Measurements from ENCODE around the gene ARHGAP12. TPM values are rescaled to one million over a fixed set of nuclear protein-coding genes. Genes with fewer than 3 reads are reported as not detected.
"Not testable (repeated sequence)": the region's sequence is repeated elsewhere in the genome, so short reads cannot be mapped to it uniquely, and the experiment has no call there.

Gene ARHGAP12
- total RNA-seq (10 to 100 TPM; 22.6 to 28.2 TPM), total RNA-seq (57.7 to 75.3 reads per million in 2 donors)

GRCh38 chr10:31928549-31929260, at the start of gene ARHGAP12:
ARHGAP12 (minus strand) TSS chr10:31928831; CDS start chr10:31908855, 19,976 bp downstream.
- H3K4me3 Mint-ChIP-seq: peak within 1 kb of the TSS; percentile 93
- H3K9me3 ChIP-seq (ENCODE audit: control insufficient read depth, low read length, poor library complexity, severe bottlenecking): no peaks in the 10 kb centered on the region
- DNase-seq: peak; percentile 78 to 84 (median 80)
- H3K36me3 Mint-ChIP-seq (ENCODE audit: low read depth): no peaks in the 10 kb centered on the region
- H3K27me3 Mint-ChIP-seq: no peaks in the 10 kb centered on the region
- peaks cover 41% of the 10 kb centered on the region for H3K4me1 Mint-ChIP-seq
- ATAC-seq: peak; percentile 82
- peak within 1 kb of the TSS; percentile 88 for H3K27ac Mint-ChIP-seq

- no peak overlapping the region for H3K27ac Mint-ChIP-seq
- ATAC-seq (no peak), DNase-seq (no peak)
- H3K4me3 Mint-ChIP-seq: no peak overlapping the region
- peaks cover 3% of the 10 kb centered on the region for H3K36me3 Mint-ChIP-seq (ENCODE audit: low read depth)
- peaks cover 18% of the 10 kb centered on the region for H3K4me1 Mint-ChIP-seq
- no peaks in the 10 kb centered on the region for H3K9me3 ChIP-seq (ENCODE audit: control insufficient read depth, low read length, poor library complexity, severe bottlenecking)
- peaks cover 5% of the 10 kb centered on the region for H3K27me3 Mint-ChIP-seq
Measured at GRCh38 chr10:31978156-31978483, 49.5 kb upstream of the ARHGAP12 start.

- Mint-ChIP-seq H3K36me3 (ENCODE audit: low read depth) (peaks cover 3% of the 10 kb centered on the region), H3K27me3 (peaks cover 5% of the 10 kb centered on the region), H3K4me3 (peak overlapping the region; percentile 59), H3K27ac (peak overlapping the region; percentile 11), H3K4me1 (peaks cover 16% of the 10 kb centered on the region)
- ATAC-seq: peak; percentile 87
- H3K9me3 ChIP-seq (ENCODE audit: control insufficient read depth, low read length, poor library complexity, severe bottlenecking): no peaks in the 10 kb centered on the region
- no peak for DNase-seq
Measured at GRCh38 chr10:31977440-31978155, 49.0 kb upstream of the ARHGAP12 start.

- Mint-ChIP-seq H3K4me1 (peaks cover 16% of the 10 kb centered on the region), H3K27me3 (no peaks in the 10 kb centered on the region), H3K27ac (no peak overlapping the region), H3K4me3 (no peak overlapping the region), H3K36me3 (ENCODE audit: low read depth) (peaks cover 3% of the 10 kb centered on the region)
- ATAC-seq: no peak
- no peaks in the 10 kb centered on the region for H3K9me3 ChIP-seq (ENCODE audit: control insufficient read depth, low read length, poor library complexity, severe bottlenecking)
- DNase-seq: no peak
Measured at GRCh38 chr10:31975157-31975765, 46.6 kb upstream of the ARHGAP12 start.

GRCh38 chr10:31974434-31975124, 45.9 kb upstream of the ARHGAP12 start:
- Mint-ChIP-seq H3K36me3 (ENCODE audit: low read depth) (peaks cover 3% of the 10 kb centered on the region), H3K4me3 (no peak overlapping the region), H3K4me1 (peaks cover 16% of the 10 kb centered on the region), H3K27ac (no peak overlapping the region), H3K27me3 (no peaks in the 10 kb centered on the region)
- ATAC-seq (no peak), DNase-seq (no peak)
- H3K9me3 ChIP-seq (ENCODE audit: control insufficient read depth, low read length, poor library complexity, severe bottlenecking): no peaks in the 10 kb centered on the region

GRCh38 chr10:31972519-31973041, 43.9 kb upstream of the ARHGAP12 start:
- Mint-ChIP-seq H3K27ac (no peak overlapping the region), H3K4me1 (peaks cover 13% of the 10 kb centered on the region), H3K4me3 (no peak overlapping the region), H3K36me3 (ENCODE audit: low read depth) (peaks cover 3% of the 10 kb centered on the region), H3K27me3 (no peaks in the 10 kb centered on the region)
- DNase-seq: no peak
- no peak for ATAC-seq
- H3K9me3 ChIP-seq (ENCODE audit: control insufficient read depth, low read length, poor library complexity, severe bottlenecking): no peaks in the 10 kb centered on the region

GRCh38 chr10:31969847-31970246, 41.2 kb upstream of the ARHGAP12 start:
- not testable (repeated sequence) for DNase-seq; H3K4me3 Mint-ChIP-seq; H3K9me3 ChIP-seq (ENCODE audit: control insufficient read depth, low read length, poor library complexity, severe bottlenecking); ATAC-seq; H3K27me3 Mint-ChIP-seq; H3K4me1 Mint-ChIP-seq; H3K27ac Mint-ChIP-seq; H3K36me3 Mint-ChIP-seq (ENCODE audit: low read depth)

- Mint-ChIP-seq H3K27ac (no peak overlapping the region), H3K36me3 (ENCODE audit: low read depth) (no peaks in the 10 kb centered on the region), H3K4me1 (peaks cover 10% of the 10 kb centered on the region), H3K27me3 (peaks cover 9% of the 10 kb centered on the region), H3K4me3 (no peak overlapping the region)
- ATAC-seq (no peak), DNase-seq (no peak)
- no peaks in the 10 kb centered on the region for H3K9me3 ChIP-seq (ENCODE audit: control insufficient read depth, low read length, poor library complexity, severe bottlenecking)
Measured at GRCh38 chr10:31963589-31963980, 35.0 kb upstream of the ARHGAP12 start.

- DNase-seq: no peak
- Mint-ChIP-seq H3K4me3 (no peak overlapping the region), H3K36me3 (ENCODE audit: low read depth) (no peaks in the 10 kb centered on the region), H3K27ac (no peak overlapping the region), H3K27me3 (peaks cover 9% of the 10 kb centered on the region), H3K4me1 (peaks cover 10% of the 10 kb centered on the region)
- no peak for ATAC-seq
- no peaks in the 10 kb centered on the region for H3K9me3 ChIP-seq (ENCODE audit: control insufficient read depth, low read length, poor library complexity, severe bottlenecking)
Measured at GRCh38 chr10:31962826-31963588, 34.4 kb upstream of the ARHGAP12 start.

GRCh38 chr10:31961277-31962074, 32.8 kb upstream of the ARHGAP12 start:
- Mint-ChIP-seq H3K4me3 (no peak overlapping the region), H3K27ac (no peak overlapping the region), H3K36me3 (ENCODE audit: low read depth) (no peaks in the 10 kb centered on the region), H3K27me3 (peaks cover 9% of the 10 kb centered on the region), H3K4me1 (peaks cover 10% of the 10 kb centered on the region)
- DNase-seq (no peak), ATAC-seq (no peak)
- no peaks in the 10 kb centered on the region for H3K9me3 ChIP-seq (ENCODE audit: control insufficient read depth, low read length, poor library complexity, severe bottlenecking)

- DNase-seq: no peak
- Mint-ChIP-seq H3K36me3 (ENCODE audit: low read depth) (no peaks in the 10 kb centered on the region), H3K27me3 (peaks cover 9% of the 10 kb centered on the region), H3K27ac (no peak overlapping the region), H3K4me3 (no peak overlapping the region), H3K4me1 (peaks cover 10% of the 10 kb centered on the region)
- H3K9me3 ChIP-seq (ENCODE audit: control insufficient read depth, low read length, poor library complexity, severe bottlenecking): no peaks in the 10 kb centered on the region
- ATAC-seq: no peak
Measured at GRCh38 chr10:31959461-31960173, 31.0 kb upstream of the ARHGAP12 start.
